Measurements from ENCODE around the gene BIRC3.

The BIRC3 gene

GRCh38 chr11:102307727-102308038, 9.6 kb upstream of the BIRC3 start:
- H3K4me1 ChIP-seq (ENCODE audit: control insufficient read depth, insufficient read depth, low read length, poor library complexity, severe bottlenecking) = peaks cover 50% of the 10 kb centered on the region
- no peak for DNase-seq
- H3K36me3 ChIP-seq (ENCODE audit: control insufficient read depth, insufficient read depth, low read length) = no peaks in the 10 kb centered on the region
- H3K4me3 ChIP-seq (ENCODE audit: insufficient read depth, low read depth, low read length, poor library complexity, severe bottlenecking) = no peak overlapping the region
- peak overlapping the region; percentile 8 for H3K27ac ChIP-seq (ENCODE audit: insufficient read depth, low read length, poor library complexity, severe bottlenecking)
- peaks cover 4% of the 10 kb centered on the region for H3K9me3 ChIP-seq (ENCODE audit: control insufficient read depth, low read length)
- H3K27me3 ChIP-seq (replicated peaks; ENCODE audit: control insufficient read depth, insufficient read depth, low read length, poor library complexity, severe bottlenecking) = no peaks in the 10 kb centered on the region

GRCh38 chr11:102309621-102310541, 7.4 kb upstream of the BIRC3 start:
- H3K27me3 ChIP-seq (replicated peaks; ENCODE audit: control insufficient read depth, insufficient read depth, low read length, poor library complexity, severe bottlenecking) = no peaks in the 10 kb centered on the region
- no peak overlapping the region for H3K27ac ChIP-seq (ENCODE audit: insufficient read depth, low read length, poor library complexity, severe bottlenecking)
- no peak for DNase-seq
- peaks cover 37% of the 10 kb centered on the region for H3K4me1 ChIP-seq (ENCODE audit: control insufficient read depth, insufficient read depth, low read length, poor library complexity, severe bottlenecking)
- no peaks in the 10 kb centered on the region for H3K36me3 ChIP-seq (ENCODE audit: control insufficient read depth, insufficient read depth, low read length)
- no peak overlapping the region for H3K4me3 ChIP-seq (ENCODE audit: insufficient read depth, low read depth, low read length, poor library complexity, severe bottlenecking)
- no peaks in the 10 kb centered on the region for H3K9me3 ChIP-seq (ENCODE audit: control insufficient read depth, low read length)

GRCh38 chr11:102312667-102313066, 4.6 kb upstream of the BIRC3 start:
- peak overlapping the region; percentile 96 for H3K27ac ChIP-seq (ENCODE audit: insufficient read depth, low read length, poor library complexity, severe bottlenecking)
- H3K36me3 ChIP-seq (ENCODE audit: control insufficient read depth, insufficient read depth, low read length) = no peaks in the 10 kb centered on the region
- peak overlapping the region; percentile 7 for H3K4me3 ChIP-seq (ENCODE audit: insufficient read depth, low read depth, low read length, poor library complexity, severe bottlenecking)
- DNase-seq = no peak
- no peaks in the 10 kb centered on the region for H3K9me3 ChIP-seq (ENCODE audit: control insufficient read depth, low read length)
- H3K27me3 ChIP-seq (replicated peaks; ENCODE audit: control insufficient read depth, insufficient read depth, low read length, poor library complexity, severe bottlenecking) = no peaks in the 10 kb centered on the region
- H3K4me1 ChIP-seq (ENCODE audit: control insufficient read depth, insufficient read depth, low read length, poor library complexity, severe bottlenecking) = peaks cover 26% of the 10 kb centered on the region

GRCh38 chr11:102313238-102313940, 3.9 kb upstream of the BIRC3 start:
- peaks cover 22% of the 10 kb centered on the region for H3K4me1 ChIP-seq (ENCODE audit: control insufficient read depth, insufficient read depth, low read length, poor library complexity, severe bottlenecking)
- DNase-seq = no peak
- H3K4me3 ChIP-seq (ENCODE audit: insufficient read depth, low read depth, low read length, poor library complexity, severe bottlenecking) = peak overlapping the region; percentile 11
- H3K27me3 ChIP-seq (replicated peaks; ENCODE audit: control insufficient read depth, insufficient read depth, low read length, poor library complexity, severe bottlenecking) = no peaks in the 10 kb centered on the region
- no peaks in the 10 kb centered on the region for H3K9me3 ChIP-seq (ENCODE audit: control insufficient read depth, low read length)
- peak overlapping the region; percentile 96 for H3K27ac ChIP-seq (ENCODE audit: insufficient read depth, low read length, poor library complexity, severe bottlenecking)
- no peaks in the 10 kb centered on the region for H3K36me3 ChIP-seq (ENCODE audit: control insufficient read depth, insufficient read depth, low read length)

GRCh38 chr11:102314784-102315183, 2.5 kb upstream of the BIRC3 start:
- DNase-seq = no peak
- Histone ChIP-seq H3K36me3 (ENCODE audit: control insufficient read depth, insufficient read depth, low read length) (no peaks in the 10 kb centered on the region), H3K9me3 (ENCODE audit: control insufficient read depth, low read length) (no peaks in the 10 kb centered on the region), H3K27ac (ENCODE audit: insufficient read depth, low read length, poor library complexity, severe bottlenecking) (peak overlapping the region; percentile 96), H3K4me3 (ENCODE audit: insufficient read depth, low read depth, low read length, poor library complexity, severe bottlenecking) (no peak overlapping the region), H3K27me3 (replicated peaks; ENCODE audit: control insufficient read depth, insufficient read depth, low read length, poor library complexity, severe bottlenecking) (no peaks in the 10 kb centered on the region), H3K4me1 (ENCODE audit: control insufficient read depth, insufficient read depth, low read length, poor library complexity, severe bottlenecking) (peaks cover 22% of the 10 kb centered on the region)

GRCh38 chr11:102316346-102316904, 859 bp upstream of the BIRC3 start:
- H3K9me3 ChIP-seq (ENCODE audit: control insufficient read depth, low read length) = no peaks in the 10 kb centered on the region
- H3K4me3 ChIP-seq (ENCODE audit: insufficient read depth, low read depth, low read length, poor library complexity, severe bottlenecking) = peak overlapping the region; percentile 37
- no peak for DNase-seq
- no peaks in the 10 kb centered on the region for H3K36me3 ChIP-seq (ENCODE audit: control insufficient read depth, insufficient read depth, low read length)
- peak overlapping the region; percentile 96 for H3K27ac ChIP-seq (ENCODE audit: insufficient read depth, low read length, poor library complexity, severe bottlenecking)
- H3K4me1 ChIP-seq (ENCODE audit: control insufficient read depth, insufficient read depth, low read length, poor library complexity, severe bottlenecking) = peaks cover 19% of the 10 kb centered on the region
- H3K27me3 ChIP-seq (replicated peaks; ENCODE audit: control insufficient read depth, insufficient read depth, low read length, poor library complexity, severe bottlenecking) = no peaks in the 10 kb centered on the region

- Histone ChIP-seq H3K4me3 (ENCODE audit: insufficient read depth, low read depth, low read length, poor library complexity, severe bottlenecking) (peak overlapping the region; percentile 68), H3K27ac (ENCODE audit: insufficient read depth, low read length, poor library complexity, severe bottlenecking) (peak overlapping the region; percentile 96), H3K9me3 (ENCODE audit: control insufficient read depth, low read length) (no peaks in the 10 kb centered on the region), H3K4me1 (ENCODE audit: control insufficient read depth, insufficient read depth, low read length, poor library complexity, severe bottlenecking) (peaks cover 22% of the 10 kb centered on the region), H3K36me3 (ENCODE audit: control insufficient read depth, insufficient read depth, low read length) (no peaks in the 10 kb centered on the region), H3K27me3 (replicated peaks; ENCODE audit: control insufficient read depth, insufficient read depth, low read length, poor library complexity, severe bottlenecking) (no peaks in the 10 kb centered on the region)
- DNase-seq = no peak
Observed at GRCh38 chr11:102317768-102318103, 452 bp downstream of the BIRC3 start.

GRCh38 chr11:102318469-102318868, 1.2 kb downstream of the BIRC3 start:
- H3K9me3 ChIP-seq (ENCODE audit: control insufficient read depth, low read length) = no peaks in the 10 kb centered on the region
- peaks cover 3% of the 10 kb centered on the region for H3K36me3 ChIP-seq (ENCODE audit: control insufficient read depth, insufficient read depth, low read length)
- DNase-seq = peak; percentile 43 to 55 (median 43)
- no peaks in the 10 kb centered on the region for H3K27me3 ChIP-seq (replicated peaks; ENCODE audit: control insufficient read depth, insufficient read depth, low read length, poor library complexity, severe bottlenecking)
- peak overlapping the region; percentile 68 for H3K4me3 ChIP-seq (ENCODE audit: insufficient read depth, low read depth, low read length, poor library complexity, severe bottlenecking)
- H3K27ac ChIP-seq (ENCODE audit: insufficient read depth, low read length, poor library complexity, severe bottlenecking) = peak overlapping the region; percentile 96
- H3K4me1 ChIP-seq (ENCODE audit: control insufficient read depth, insufficient read depth, low read length, poor library complexity, severe bottlenecking) = peaks cover 22% of the 10 kb centered on the region

- Histone ChIP-seq H3K4me3 (ENCODE audit: insufficient read depth, low read depth, low read length, poor library complexity, severe bottlenecking) (peak overlapping the region; percentile 68), H3K27ac (ENCODE audit: insufficient read depth, low read length, poor library complexity, severe bottlenecking) (peak overlapping the region; percentile 96), H3K27me3 (replicated peaks; ENCODE audit: control insufficient read depth, insufficient read depth, low read length, poor library complexity, severe bottlenecking) (no peaks in the 10 kb centered on the region), H3K36me3 (ENCODE audit: control insufficient read depth, insufficient read depth, low read length) (peaks cover 12% of the 10 kb centered on the region), H3K9me3 (ENCODE audit: control insufficient read depth, low read length) (no peaks in the 10 kb centered on the region), H3K4me1 (ENCODE audit: control insufficient read depth, insufficient read depth, low read length, poor library complexity, severe bottlenecking) (peaks cover 29% of the 10 kb centered on the region)
- no peak for DNase-seq
Observed at GRCh38 chr11:102319544-102319943, 2.3 kb downstream of the BIRC3 start.

- peaks cover 30% of the 10 kb centered on the region for H3K4me1 ChIP-seq (ENCODE audit: control insufficient read depth, insufficient read depth, low read length, poor library complexity, severe bottlenecking)
- H3K4me3 ChIP-seq (ENCODE audit: insufficient read depth, low read depth, low read length, poor library complexity, severe bottlenecking) = peak overlapping the region; percentile 68
- no peak for DNase-seq
- H3K27me3 ChIP-seq (replicated peaks; ENCODE audit: control insufficient read depth, insufficient read depth, low read length, poor library complexity, severe bottlenecking) = no peaks in the 10 kb centered on the region
- peak overlapping the region; percentile 96 for H3K27ac ChIP-seq (ENCODE audit: insufficient read depth, low read length, poor library complexity, severe bottlenecking)
- H3K9me3 ChIP-seq (ENCODE audit: control insufficient read depth, low read length) = no peaks in the 10 kb centered on the region
- H3K36me3 ChIP-seq (ENCODE audit: control insufficient read depth, insufficient read depth, low read length) = peaks cover 18% of the 10 kb centered on the region
Observed at GRCh38 chr11:102320188-102320587, 2.9 kb downstream of the BIRC3 start.

Measured in effector memory CD4-positive, alpha-beta T cell (primary cell).